Common myeloid progenitor, CD34-positive (primary cell): ENCODE measurements around the gene TMEM82.

Source experiments
- CTCF ChIA-PET: fragments of 350-600 bp; sonication (Branson Sonifier 250); formaldehyde crosslinking; loops from one replicate; lab custom pipeline; 2021; ENCODE audit warnings: antibody characterized with exemption; lab: Charles Lee
- POLR2A ChIA-PET: fragments of 350-600 bp; sonication (Branson Sonifier 250); formaldehyde crosslinking; loops from one replicate; lab custom pipeline; 2021; ENCODE audit warnings: antibody characterized with exemption; lab: Charles Lee
- DNase-seq, 3 donors: peaks; one replicate each; pipeline versions ENCODE4 v3.0.0 to v3.0.0-alpha.2; 2013
- H3K27ac ChIP-seq, 2 experiments: 1 replicate in 1 of 2; 2 replicates in 1 of 2; pipeline ENCODE4 v1.7.0; 2013; ENCODE audit warnings: inconsistent platforms in 2 of 2, low read length in 2 of 2, mild to moderate bottlenecking in 2 of 2, low read depth in 1 of 2, moderate library complexity in 1 of 2; ENCODE audit not compliant: severe bottlenecking in 2 of 2, insufficient read depth in 1 of 2, poor library complexity in 1 of 2
- H3K27me3 ChIP-seq, 5 experiments: replicated peaks in 2 of 5; 1 replicate in 3 of 5; 2 replicates in 2 of 5; pipeline versions ENCODE4 v1.6.1 to v1.7.0; 2013; ENCODE audit warnings: low read length in 4 of 5, mild to moderate bottlenecking in 2 of 5, moderate library complexity in 2 of 5, inconsistent platforms in 1 of 5; ENCODE audit not compliant: insufficient read depth in 5 of 5, control insufficient read depth in 4 of 5
- H3K36me3 ChIP-seq, 4 experiments: 1 replicate in 2 of 4; 2 replicates in 2 of 4; pipeline versions ENCODE4 v1.6.1 to v1.7.0; 2013; ENCODE audit warnings: low read length in 3 of 4, control low read depth in 1 of 4, mild to moderate bottlenecking in 1 of 4; ENCODE audit not compliant: control insufficient read depth in 4 of 4, insufficient read depth in 4 of 4
- H3K4me1 ChIP-seq, 4 experiments: 1 replicate in 3 of 4; 2 replicates in 1 of 4; pipeline versions ENCODE4 v1.6.1 to v1.7.1; 2013; ENCODE audit warnings: low read length in 3 of 4, mild to moderate bottlenecking in 3 of 4, control low read depth in 1 of 4, inconsistent platforms in 1 of 4, moderate library complexity in 1 of 4; ENCODE audit not compliant: control insufficient read depth in 4 of 4, insufficient read depth in 4 of 4; ENCODE audit errors: control extremely low read depth in 1 of 4
- H3K4me3 ChIP-seq, 7 experiments: 1 replicate in 4 of 7; 2 replicates in 3 of 7; pipeline versions ENCODE4 v1.5.1 to v1.7.0; 2013; ENCODE audit warnings: mild to moderate bottlenecking in 7 of 7, low read length in 6 of 7, moderate library complexity in 6 of 7, inconsistent platforms in 2 of 7, low read depth in 2 of 7, control low read depth in 1 of 7; ENCODE audit not compliant: insufficient read depth in 4 of 7, control insufficient read depth in 1 of 7; ENCODE audit errors: extremely low read depth in 1 of 7
- H3K9me3 ChIP-seq, 5 experiments: 1 replicate in 4 of 5; 2 replicates in 1 of 5; pipeline versions ENCODE4 v1.6.1 to v1.7.1; 2013; ENCODE audit warnings: low read length in 4 of 5, mild to moderate bottlenecking in 2 of 5, inconsistent platforms in 1 of 5, low read depth in 1 of 5, moderate library complexity in 1 of 5; ENCODE audit not compliant: control insufficient read depth in 4 of 5, insufficient read depth in 2 of 5; ENCODE audit errors: control extremely low read depth in 1 of 5
- WGBS: methylation state at CpG from one replicate; pipeline ENCODE4 v1.1.5; 2013; ENCODE audit not compliant: insufficient coverage; 5-methylcytosine and 5-hydroxymethylcytosine counted together

Gene TMEM82

DNA sequence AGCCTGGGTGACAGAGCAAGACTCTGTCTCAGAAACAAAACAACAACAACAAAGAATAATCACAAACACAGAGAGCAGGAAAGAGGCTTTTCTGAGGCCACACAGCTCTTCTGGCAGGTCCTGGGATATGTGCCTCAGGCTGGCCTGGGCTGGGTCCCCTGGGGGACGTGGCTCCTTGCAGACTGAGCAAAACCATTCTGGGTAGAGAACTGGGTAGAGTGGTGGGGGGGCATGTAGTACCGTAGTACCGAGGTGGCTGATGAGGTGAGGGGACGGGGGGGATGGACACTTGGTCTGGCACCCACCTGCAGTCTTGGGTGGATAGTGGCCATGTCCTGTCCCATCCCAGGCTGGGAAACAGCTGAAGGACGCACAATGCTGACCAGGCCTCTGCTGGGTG lies 6.0 kb downstream of the TMEM82 start:
- Histone ChIP-seq H3K27me3 (no peaks in the 10 kb centered on the region), H3K4me1 (peaks cover 0 to 2% (median 0%) of the 10 kb centered on the region in 4 experiments), H3K36me3 (no peaks in the 10 kb centered on the region), H3K4me3 (no peak overlapping the region), H3K27ac (no peak overlapping the region), H3K9me3 (no peaks in the 10 kb centered on the region)
- ChIA-PET POLR2A (no interaction called here), CTCF (no interaction called here)
- no peak for DNase-seq
- 95% methylated on average over 4 of the region's 5 CpGs for WGBS

GRCh38 chr1:15748690-15749398 lies 6.5 kb downstream of the TMEM82 start:
- no peaks in the 10 kb centered on the region for H3K9me3 ChIP-seq
- H3K27ac ChIP-seq = no peak overlapping the region
- no peak overlapping the region for H3K4me3 ChIP-seq
- no peak for DNase-seq
- H3K27me3 ChIP-seq = no peaks in the 10 kb centered on the region
- ChIA-PET POLR2A (no interaction called here), CTCF (interaction anchor here (1.7 kb wide), 1 partner anchor 8 kb away, joined by 7 read pairs; no protein-coding TSS in a partner anchor)
- H3K4me1 ChIP-seq = peaks cover 0 to 2% (median 0%) of the 10 kb centered on the region in 4 experiments
- H3K36me3 ChIP-seq = no peaks in the 10 kb centered on the region
- WGBS = 95% methylated on average over 10 of the region's 10 CpGs

DNA sequence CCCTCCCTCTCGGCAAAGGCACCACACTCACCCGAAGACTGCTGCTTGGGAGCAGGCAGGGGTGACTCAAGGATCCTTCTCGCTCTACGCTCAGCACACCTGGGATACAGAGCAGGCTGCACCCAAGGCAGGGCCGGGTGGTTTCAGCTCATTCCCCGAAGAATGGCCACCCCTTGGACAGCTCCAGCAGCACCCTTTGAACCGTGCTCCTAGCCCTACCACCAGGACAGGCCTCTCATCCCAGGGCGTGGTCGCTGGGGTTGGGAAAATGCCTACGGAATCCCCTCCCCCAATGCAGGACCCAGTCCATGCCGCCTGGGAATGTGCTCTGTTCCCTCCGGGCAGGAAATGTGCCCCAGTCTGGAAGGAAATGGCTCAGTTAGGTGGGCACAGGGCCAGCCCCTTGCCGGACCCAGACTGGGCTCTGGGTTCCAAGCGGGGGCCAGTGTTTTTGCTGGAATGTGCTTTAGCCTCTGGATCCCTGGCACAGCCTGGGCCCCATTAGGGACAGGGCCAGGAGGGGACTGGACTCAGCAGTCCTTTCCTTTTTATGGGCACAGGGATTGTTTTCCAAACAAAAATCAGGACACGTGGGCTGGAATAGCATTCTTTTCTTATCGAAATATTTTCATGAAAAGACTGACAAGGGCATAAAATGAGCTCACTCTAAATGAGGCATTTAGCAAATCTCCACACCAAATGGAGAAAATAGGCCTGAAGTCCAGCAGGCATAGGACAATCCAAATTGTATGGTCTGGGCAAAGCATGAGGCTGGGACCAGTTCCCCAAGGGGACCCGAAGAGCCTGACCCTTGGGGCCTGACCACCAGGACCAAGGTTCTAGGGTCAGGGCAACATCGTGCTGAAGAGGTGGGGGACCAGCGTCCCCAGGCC lies 7.3 kb downstream of the TMEM82 start:
- DNase-seq = no peak
- H3K4me1 ChIP-seq = peaks cover 0 to 2% (median 0%) of the 10 kb centered on the region in 4 experiments
- CTCF ChIA-PET = interaction anchor here (1.7 kb wide), 1 partner anchor 9 kb away, joined by 7 read pairs; no protein-coding TSS in a partner anchor
- no peaks in the 10 kb centered on the region for H3K36me3 ChIP-seq
- no peaks in the 10 kb centered on the region for H3K9me3 ChIP-seq
- no peak overlapping the region for H3K27ac ChIP-seq
- no peaks in the 10 kb centered on the region for H3K27me3 ChIP-seq
- POLR2A ChIA-PET = no interaction called here
- H3K4me3 ChIP-seq = no peak overlapping the region
- WGBS = 82% methylated on average over 16 of the region's 19 CpGs

GRCh38 chr1:15750924-15751323 lies 8.6 kb downstream of the TMEM82 start:
- Histone ChIP-seq H3K27ac (no peak overlapping the region), H3K4me3 (no peak overlapping the region), H3K36me3 (no peaks in the 10 kb centered on the region), H3K4me1 (peaks cover 0 to 4% (median 0%) of the 10 kb centered on the region in 4 experiments), H3K27me3 (peaks cover 0 to 11% (median 6%) of the 10 kb centered on the region in 5 experiments), H3K9me3 (no peaks in the 10 kb centered on the region)
- POLR2A ChIA-PET = no interaction called here
- CTCF ChIA-PET = no interaction called here
- DNase-seq = no peak
- 96% methylated on average over 7 of the region's 12 CpGs for WGBS

GRCh38 chr1:15751717-15752116 lies 9.4 kb downstream of the TMEM82 start:
- H3K27ac ChIP-seq = no peak overlapping the region
- no peaks in the 10 kb centered on the region for H3K36me3 ChIP-seq
- H3K27me3 ChIP-seq = peaks cover 0 to 18% (median 10%) of the 10 kb centered on the region in 5 experiments
- WGBS = 100% methylated on average over 5 of the region's 10 CpGs
- no peaks in the 10 kb centered on the region for H3K9me3 ChIP-seq
- no peak overlapping the region for H3K4me3 ChIP-seq
- no peak for DNase-seq
- CTCF ChIA-PET = no interaction called here
- H3K4me1 ChIP-seq = peaks cover 0 to 11% (median 7%) of the 10 kb centered on the region in 4 experiments
- POLR2A ChIA-PET = no interaction called here

DNA sequence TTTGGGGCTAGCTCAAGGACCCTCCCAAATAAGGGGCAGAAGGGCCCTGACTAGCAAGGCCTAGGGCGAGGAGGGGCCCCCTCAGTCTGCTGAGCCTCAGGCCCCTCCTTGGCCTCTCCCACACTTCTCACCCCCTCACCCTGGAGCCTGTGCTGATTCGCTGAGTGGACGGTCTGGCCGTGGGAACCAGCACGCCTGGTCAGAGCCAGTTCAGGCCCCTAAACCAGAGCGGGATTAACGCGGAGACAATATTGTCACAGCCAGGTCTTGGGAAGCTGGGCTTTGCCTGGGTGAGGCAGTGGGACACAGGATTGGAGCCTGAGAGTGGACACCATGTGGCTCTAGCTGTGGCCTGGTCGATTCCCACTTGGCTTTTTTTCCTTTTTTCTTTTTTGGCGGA lies 11.5 kb downstream of the TMEM82 start:
- CTCF ChIA-PET = interaction anchor here (1.8 kb wide), 1 partner anchor 13 kb away, joined by 4 read pairs; no protein-coding TSS in a partner anchor
- no peaks in the 10 kb centered on the region for H3K36me3 ChIP-seq
- no peaks in the 10 kb centered on the region for H3K9me3 ChIP-seq
- peaks cover 0 to 36% (median 22%) of the 10 kb centered on the region in 5 experiments for H3K27me3 ChIP-seq
- no peak overlapping the region for H3K4me3 ChIP-seq
- POLR2A ChIA-PET = no interaction called here
- no peak for DNase-seq
- 92% methylated on average over 10 of the region's 10 CpGs for WGBS
- peaks cover 0 to 17% (median 8%) of the 10 kb centered on the region in 4 experiments for H3K4me1 ChIP-seq
- H3K27ac ChIP-seq = no peak overlapping the region
